GM23338 (cell line): ENCODE data around the gene AGRN. TPM values are rescaled to one million over a fixed set of nuclear protein-coding genes. Genes with fewer than 3 reads are reported as not detected.

Experiments
- ATAC-seq: fragments of 200-7000 bp; cut with Tn5 transposase; 3 replicates; pipeline ENCODE4 v1.9.1; 2020
- DNase-seq: peaks from one replicate; pipeline ENCODE4 v3.0.0-alpha.2; 2015; ENCODE audit warnings: low spot score
- H2AFZ ChIP-seq: fragments of 200-600 bp; sonication (generic); 2 replicates; pipeline ENCODE4 v1.8.0; 2016; ENCODE audit warnings: antibody characterized with exemption, mild to moderate bottlenecking, moderate library complexity
- H3F3A ChIP-seq: fragments of 200-600 bp; sonication (generic); replicated peaks from 2 replicates; pipeline ENCODE4 v1.8.0; 2017; ENCODE audit warnings: antibody characterized with exemption, mixed run types, low read depth
- H3K27ac ChIP-seq: fragments of 200-600 bp; sonication (generic); 2 replicates; pipeline ENCODE4 v1.6.1; 2016; ENCODE audit warnings: low read depth
- H3K27me3 ChIP-seq: fragments of 200-600 bp; sonication (generic); 2 replicates; pipeline ENCODE4 v1.8.0; 2016; ENCODE audit warnings: mild to moderate bottlenecking, mixed run types, moderate library complexity; ENCODE audit not compliant: insufficient read depth
- H3K36me3 ChIP-seq: fragments of 200-600 bp; sonication (generic); 2 replicates; pipeline ENCODE4 v1.8.0; 2016; ENCODE audit warnings: mild to moderate bottlenecking; ENCODE audit not compliant: insufficient read depth
- H3K4me1 ChIP-seq: fragments of 200-600 bp; sonication (generic); 2 replicates; pipeline ENCODE4 v1.8.0; 2016; ENCODE audit warnings: mild to moderate bottlenecking, moderate library complexity; ENCODE audit not compliant: insufficient read depth
- H3K4me2 ChIP-seq: fragments of 200-600 bp; sonication (generic); 2 replicates; pipeline ENCODE4 v1.7.1; 2017; ENCODE audit warnings: mixed run types
- H3K4me3 ChIP-seq: fragments of 200-600 bp; sonication (generic); 2 replicates; pipeline ENCODE4 v1.6.1; 2016; ENCODE audit warnings: mixed run types
- H3K79me2 ChIP-seq: fragments of 200-600 bp; sonication (generic); replicated peaks from 2 replicates; pipeline ENCODE4 v1.8.0; 2017; ENCODE audit warnings: mild to moderate bottlenecking; ENCODE audit not compliant: insufficient read depth
- H3K9me2 ChIP-seq: fragments of 200-600 bp; sonication (generic); 2 replicates; pipeline ENCODE4 v1.8.0; 2017; ENCODE audit not compliant: insufficient read depth
- H4K20me1 ChIP-seq: fragments of 200-600 bp; sonication (generic); replicated peaks from 2 replicates; pipeline ENCODE4 v1.8.0; 2017; ENCODE audit warnings: mild to moderate bottlenecking; ENCODE audit not compliant: insufficient read depth
- H3K27ac Mint-ChIP-seq: 2 replicates; pipeline ENCODE4 v1.8.0; 2020; ENCODE audit warnings: inconsistent platforms, mild to moderate bottlenecking, moderate library complexity, mixed read lengths
- H3K27me3 Mint-ChIP-seq: 3 replicates; pipeline ENCODE4 v1.8.0; 2022; ENCODE audit warnings: low read depth, mild to moderate bottlenecking, moderate library complexity, mixed read lengths, inconsistent platforms; ENCODE audit not compliant: insufficient read depth, poor library complexity
- H3K36me3 Mint-ChIP-seq: 3 replicates; pipeline ENCODE4 v1.8.0; 2021; ENCODE audit warnings: low read depth, mild to moderate bottlenecking, inconsistent platforms, moderate library complexity, mixed read lengths
- H3K4me1 Mint-ChIP-seq: 3 replicates; pipeline ENCODE4 v1.8.0; 2020; ENCODE audit warnings: mild to moderate bottlenecking, inconsistent platforms, mixed read lengths
- H3K4me3 Mint-ChIP-seq: 3 replicates; pipeline ENCODE4 v1.8.0; 2021; ENCODE audit warnings: moderate library complexity, mild to moderate bottlenecking, inconsistent platforms, mixed read lengths
- H3K9me3 Mint-ChIP-seq: 3 replicates; pipeline ENCODE4 v1.8.0; 2020; ENCODE audit warnings: moderate library complexity, mild to moderate bottlenecking, inconsistent platforms, mixed read lengths
- CREB1 ChIP-seq: fragments of 250-450 bp; sonication (Bioruptor Pico); IDR thresholded peaks from 2 replicates; pipeline ENCODE4 v1.5.0; 2020; ENCODE audit warnings: low read depth, mild to moderate bottlenecking, moderate library complexity
- ETS1 ChIP-seq: IDR thresholded peaks from 2 replicates; pipeline ENCODE4 v1.6.1; 2016; ENCODE audit warnings: antibody characterized with exemption
- EZH2phosphoT487 ChIP-seq: fragments of 200-600 bp; sonication (generic); IDR thresholded peaks from one replicate; pipeline ENCODE4 v1.8.1; 2018; ENCODE audit warnings: antibody characterized with exemption; ENCODE audit not compliant: unreplicated experiment
- JUNB ChIP-seq: IDR thresholded peaks from one replicate; pipeline ENCODE4 v1.6.1; 2016; ENCODE audit warnings: antibody characterized with exemption; ENCODE audit not compliant: unreplicated experiment
- NANOG ChIP-seq: IDR thresholded peaks from 2 replicates; pipeline ENCODE4 v1.6.1; 2016; ENCODE audit warnings: antibody characterized with exemption, borderline replicate concordance
- POLR2AphosphoS5 ChIP-seq: IDR thresholded peaks from 2 replicates; pipeline ENCODE4 v1.6.1; 2016; ENCODE audit warnings: antibody characterized with exemption, low read depth
- STAT1 ChIP-seq: IDR thresholded peaks from one replicate; pipeline ENCODE4 v1.6.1; 2016; ENCODE audit warnings: antibody characterized with exemption; ENCODE audit not compliant: unreplicated experiment
- ZNF114 ChIP-seq: fragments of 250-450 bp; sonication (Bioruptor Pico); IDR thresholded peaks from 2 replicates; pipeline ENCODE4 v1.5.0; 2020; ENCODE audit warnings: mild to moderate bottlenecking, moderate library complexity
- ZNF331 ChIP-seq: fragments of 250-450 bp; sonication (Bioruptor Pico); IDR thresholded peaks from 2 replicates; pipeline ENCODE4 v1.5.0; 2020; ENCODE audit warnings: low read depth, mild to moderate bottlenecking, moderate library complexity
- polyA plus RNA-seq: library from polyadenylated mRNA; unstranded; fragments of >200 nt; fragmentation: Nextera tagmentation; extraction: Ambion mirVana; gene quantifications from 2 replicates; pipeline ENCODE4 v1.2.1, GENCODE V29; 2016
- total RNA-seq: library from RNA; depleted of rRNA; stranded (reverse); fragments of >200 nt; shearing (Covaris generic); gene quantifications from 2 replicates; pipeline ENCODE4 v1.2.3, GENCODE V29; 2014
- TF ChIP-seq, protein P1 (sequence below), 2 experiments: fragments of 200-600 bp in 1 of 2; sonication (generic) in 1 of 2; conservative IDR thresholded peaks; 2 replicates each; pipeline versions ENCODE4 v1.5.1 to v1.6.1; 2016 to 2017; ENCODE audit warnings: antibody characterized with exemption in 2 of 2, low read depth in 2 of 2, mild to moderate bottlenecking in 2 of 2, moderate library complexity in 1 of 2
- TF ChIP-seq, protein P2 (sequence below): fragments of 250-450 bp; sonication (Bioruptor Pico); IDR thresholded peaks from 2 replicates; pipeline ENCODE4 v1.5.0; 2020; ENCODE audit warnings: mild to moderate bottlenecking, moderate library complexity

Gene AGRN
- total and polyA plus RNA-seq, 2 experiments from 2014 or later: 12.3 to 185 TPM

- peaks cover 5% of the 10 kb centered on the region; the same call in 1 of the 2 replicates for H3K27me3 ChIP-seq
- Mint-ChIP-seq H3K36me3 (peaks cover 6% of the 10 kb centered on the region; the same call in 2 of the 3 replicates), H3K27ac (no peak overlapping the region), H3K4me1 (no peaks in the 10 kb centered on the region), H3K4me3 (no peak overlapping the region), H3K9me3 (peaks cover 21% of the 10 kb centered on the region), H3K27me3 (peaks cover 12% of the 10 kb centered on the region)
- no peak for DNase-seq
- no peak overlapping the region for H2AFZ ChIP-seq
- no peaks in the 10 kb centered on the region for H3K9me2 ChIP-seq
- ATAC-seq: no peak
- no peaks in the 10 kb centered on the region for H3K36me3 ChIP-seq
- no peak overlapping the region for H3K4me2 ChIP-seq
- no peaks in the 10 kb centered on the region for H3K4me1 ChIP-seq
- H4K20me1 ChIP-seq: no peaks in the 10 kb centered on the region
- TF ChIP-seq POLR2AphosphoS5 (no peak), ZNF331 (no peak), NANOG (no peak), EZH2phosphoT487 (no peak), JUNB (no peak), ETS1 (no peak), STAT1 (no peak), CREB1 (no peak)
- TF ChIP-seq, protein P1, sequence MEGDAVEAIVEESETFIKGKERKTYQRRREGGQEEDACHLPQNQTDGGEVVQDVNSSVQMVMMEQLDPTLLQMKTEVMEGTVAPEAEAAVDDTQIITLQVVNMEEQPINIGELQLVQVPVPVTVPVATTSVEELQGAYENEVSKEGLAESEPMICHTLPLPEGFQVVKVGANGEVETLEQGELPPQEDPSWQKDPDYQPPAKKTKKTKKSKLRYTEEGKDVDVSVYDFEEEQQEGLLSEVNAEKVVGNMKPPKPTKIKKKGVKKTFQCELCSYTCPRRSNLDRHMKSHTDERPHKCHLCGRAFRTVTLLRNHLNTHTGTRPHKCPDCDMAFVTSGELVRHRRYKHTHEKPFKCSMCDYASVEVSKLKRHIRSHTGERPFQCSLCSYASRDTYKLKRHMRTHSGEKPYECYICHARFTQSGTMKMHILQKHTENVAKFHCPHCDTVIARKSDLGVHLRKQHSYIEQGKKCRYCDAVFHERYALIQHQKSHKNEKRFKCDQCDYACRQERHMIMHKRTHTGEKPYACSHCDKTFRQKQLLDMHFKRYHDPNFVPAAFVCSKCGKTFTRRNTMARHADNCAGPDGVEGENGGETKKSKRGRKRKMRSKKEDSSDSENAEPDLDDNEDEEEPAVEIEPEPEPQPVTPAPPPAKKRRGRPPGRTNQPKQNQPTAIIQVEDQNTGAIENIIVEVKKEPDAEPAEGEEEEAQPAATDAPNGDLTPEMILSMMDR (conservative IDR thresholded peaks at IDR 0.05; ENCODE audit: low read depth in 2 of 2): no peak
- no peak overlapping the region for H3K4me3 ChIP-seq
- no peaks in the 10 kb centered on the region for H3K79me2 ChIP-seq
- no peaks in the 10 kb centered on the region for H3F3A ChIP-seq
- H3K27ac ChIP-seq: no peak overlapping the region
These were observed 73.7 kb downstream of the AGRN start for GRCh38 chr1:1093610-1093943.

GRCh38 chr1:1094981-1095380 lies 75.1 kb downstream of the AGRN start:
- no peaks in the 10 kb centered on the region for H3K9me2 ChIP-seq
- no peak for DNase-seq
- H3K36me3 ChIP-seq: no peaks in the 10 kb centered on the region
- H3K4me3 Mint-ChIP-seq: no peak overlapping the region
- no peaks in the 10 kb centered on the region for H3K4me1 Mint-ChIP-seq
- no peak overlapping the region for H3K27ac Mint-ChIP-seq
- H3K9me3 Mint-ChIP-seq: peaks cover 33% of the 10 kb centered on the region
- no peak for ATAC-seq
- H3K79me2 ChIP-seq: no peaks in the 10 kb centered on the region
- H3F3A ChIP-seq: no peaks in the 10 kb centered on the region
- H3K36me3 Mint-ChIP-seq: peaks cover 6% of the 10 kb centered on the region; the same call in 2 of the 3 replicates
- H3K4me2 ChIP-seq: no peak overlapping the region
- no peak overlapping the region for H2AFZ ChIP-seq
- no peaks in the 10 kb centered on the region for H4K20me1 ChIP-seq
- no peak overlapping the region for H3K4me3 ChIP-seq
- H3K4me1 ChIP-seq: no peaks in the 10 kb centered on the region
- peaks cover 12% of the 10 kb centered on the region for H3K27me3 Mint-ChIP-seq
- no peak overlapping the region for H3K27ac ChIP-seq
- peaks cover 11% of the 10 kb centered on the region; the same call in 1 of the 2 replicates for H3K27me3 ChIP-seq
- TF ChIP-seq ZNF331: no peak
- no peak for TF ChIP-seq ZNF114 (CRISPR knock-in tag)
- TF ChIP-seq ETS1: no peak
- TF ChIP-seq STAT1: no peak
- no peak for TF ChIP-seq JUNB
- no peak for TF ChIP-seq NANOG
- TF ChIP-seq, protein P2, sequence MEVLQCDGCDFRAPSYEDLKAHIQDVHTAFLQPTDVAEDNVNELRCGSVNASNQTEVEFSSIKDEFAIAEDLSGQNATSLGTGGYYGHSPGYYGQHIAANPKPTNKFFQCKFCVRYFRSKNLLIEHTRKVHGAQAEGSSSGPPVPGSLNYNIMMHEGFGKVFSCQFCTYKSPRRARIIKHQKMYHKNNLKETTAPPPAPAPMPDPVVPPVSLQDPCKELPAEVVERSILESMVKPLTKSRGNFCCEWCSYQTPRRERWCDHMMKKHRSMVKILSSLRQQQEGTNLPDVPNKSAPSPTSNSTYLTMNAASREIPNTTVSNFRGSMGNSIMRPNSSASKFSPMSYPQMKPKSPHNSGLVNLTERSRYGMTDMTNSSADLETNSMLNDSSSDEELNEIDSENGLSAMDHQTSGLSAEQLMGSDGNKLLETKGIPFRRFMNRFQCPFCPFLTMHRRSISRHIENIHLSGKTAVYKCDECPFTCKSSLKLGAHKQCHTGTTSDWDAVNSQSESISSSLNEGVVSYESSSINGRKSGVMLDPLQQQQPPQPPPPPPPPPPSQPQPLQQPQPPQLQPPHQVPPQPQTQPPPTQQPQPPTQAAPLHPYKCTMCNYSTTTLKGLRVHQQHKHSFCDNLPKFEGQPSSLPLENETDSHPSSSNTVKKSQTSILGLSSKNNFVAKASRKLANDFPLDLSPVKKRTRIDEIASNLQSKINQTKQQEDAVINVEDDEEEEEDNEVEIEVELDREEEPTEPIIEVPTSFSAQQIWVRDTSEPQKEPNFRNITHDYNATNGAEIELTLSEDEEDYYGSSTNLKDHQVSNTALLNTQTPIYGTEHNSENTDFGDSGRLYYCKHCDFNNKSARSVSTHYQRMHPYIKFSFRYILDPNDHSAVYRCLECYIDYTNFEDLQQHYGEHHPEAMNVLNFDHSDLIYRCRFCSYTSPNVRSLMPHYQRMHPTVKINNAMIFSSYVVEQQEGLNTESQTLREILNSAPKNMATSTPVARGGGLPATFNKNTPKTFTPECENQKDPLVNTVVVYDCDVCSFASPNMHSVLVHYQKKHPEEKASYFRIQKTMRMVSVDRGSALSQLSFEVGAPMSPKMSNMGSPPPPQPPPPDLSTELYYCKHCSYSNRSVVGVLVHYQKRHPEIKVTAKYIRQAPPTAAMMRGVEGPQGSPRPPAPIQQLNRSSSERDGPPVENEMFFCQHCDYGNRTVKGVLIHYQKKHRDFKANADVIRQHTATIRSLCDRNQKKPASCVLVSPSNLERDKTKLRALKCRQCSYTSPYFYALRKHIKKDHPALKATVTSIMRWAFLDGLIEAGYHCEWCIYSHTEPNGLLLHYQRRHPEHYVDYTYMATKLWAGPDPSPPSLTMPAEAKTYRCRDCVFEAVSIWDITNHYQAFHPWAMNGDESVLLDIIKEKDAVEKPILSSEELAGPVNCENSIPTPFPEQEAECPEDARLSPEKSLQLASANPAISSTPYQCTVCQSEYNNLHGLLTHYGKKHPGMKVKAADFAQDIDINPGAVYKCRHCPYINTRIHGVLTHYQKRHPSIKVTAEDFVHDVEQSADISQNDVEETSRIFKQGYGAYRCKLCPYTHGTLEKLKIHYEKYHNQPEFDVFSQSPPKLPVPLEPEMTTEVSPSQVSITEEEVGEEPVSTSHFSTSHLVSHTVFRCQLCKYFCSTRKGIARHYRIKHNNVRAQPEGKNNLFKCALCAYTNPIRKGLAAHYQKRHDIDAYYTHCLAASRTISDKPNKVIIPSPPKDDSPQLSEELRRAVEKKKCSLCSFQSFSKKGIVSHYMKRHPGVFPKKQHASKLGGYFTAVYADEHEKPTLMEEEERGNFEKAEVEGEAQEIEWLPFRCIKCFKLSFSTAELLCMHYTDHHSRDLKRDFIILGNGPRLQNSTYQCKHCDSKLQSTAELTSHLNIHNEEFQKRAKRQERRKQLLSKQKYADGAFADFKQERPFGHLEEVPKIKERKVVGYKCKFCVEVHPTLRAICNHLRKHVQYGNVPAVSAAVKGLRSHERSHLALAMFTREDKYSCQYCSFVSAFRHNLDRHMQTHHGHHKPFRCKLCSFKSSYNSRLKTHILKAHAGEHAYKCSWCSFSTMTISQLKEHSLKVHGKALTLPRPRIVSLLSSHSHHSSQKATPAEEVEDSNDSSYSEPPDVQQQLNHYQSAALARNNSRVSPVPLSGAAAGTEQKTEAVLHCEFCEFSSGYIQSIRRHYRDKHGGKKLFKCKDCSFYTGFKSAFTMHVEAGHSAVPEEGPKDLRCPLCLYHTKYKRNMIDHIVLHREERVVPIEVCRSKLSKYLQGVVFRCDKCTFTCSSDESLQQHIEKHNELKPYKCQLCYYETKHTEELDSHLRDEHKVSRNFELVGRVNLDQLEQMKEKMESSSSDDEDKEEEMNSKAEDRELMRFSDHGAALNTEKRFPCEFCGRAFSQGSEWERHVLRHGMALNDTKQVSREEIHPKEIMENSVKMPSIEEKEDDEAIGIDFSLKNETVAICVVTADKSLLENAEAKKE: no peak
